Effector memory CD8-positive, alpha-beta T cell (primary cell): ENCODE measurements around the gene DNMT1.

ENCODE experiments used
- ATAC-seq: fragments of 150-1000 bp; cut with Tn5 transposase; replicated peaks from 2 replicates; pipeline ENCODE4 v1.10.0; 2021; ENCODE audit warnings: mild to moderate bottlenecking, moderate library complexity
- DNase-seq, 3 experiments: peaks; one replicate each; pipeline ENCODE4 v3.0.0; 2021
- H3K27ac Mint-ChIP-seq, 2 donors: one replicate each; pipeline ENCODE4 v1.8.0; 2022; ENCODE audit warnings: mild to moderate bottlenecking in 2 of 2, mixed read lengths in 2 of 2, moderate library complexity in 2 of 2
- H3K27me3 Mint-ChIP-seq, 2 donors: one replicate each; pipeline ENCODE4 v1.8.0; 2022; ENCODE audit warnings: mixed read lengths in 2 of 2
- H3K36me3 Mint-ChIP-seq: one replicate; pipeline ENCODE4 v1.8.0; 2022; ENCODE audit warnings: mild to moderate bottlenecking, moderate library complexity, mixed read lengths; ENCODE audit not compliant: insufficient read depth
- H3K4me1 Mint-ChIP-seq, 2 donors: one replicate each; pipeline ENCODE4 v1.8.0; 2022; ENCODE audit warnings: low read depth in 2 of 2, mixed read lengths in 2 of 2
- H3K4me3 Mint-ChIP-seq, 2 donors: one replicate each; pipeline ENCODE4 v1.8.0; 2022; ENCODE audit warnings: mild to moderate bottlenecking in 2 of 2, mixed read lengths in 2 of 2, moderate library complexity in 2 of 2
- H3K9me3 Mint-ChIP-seq, 2 donors: one replicate each; pipeline ENCODE4 v1.8.0; 2022; ENCODE audit warnings: mixed read lengths in 2 of 2

Gene DNMT1

DNA sequence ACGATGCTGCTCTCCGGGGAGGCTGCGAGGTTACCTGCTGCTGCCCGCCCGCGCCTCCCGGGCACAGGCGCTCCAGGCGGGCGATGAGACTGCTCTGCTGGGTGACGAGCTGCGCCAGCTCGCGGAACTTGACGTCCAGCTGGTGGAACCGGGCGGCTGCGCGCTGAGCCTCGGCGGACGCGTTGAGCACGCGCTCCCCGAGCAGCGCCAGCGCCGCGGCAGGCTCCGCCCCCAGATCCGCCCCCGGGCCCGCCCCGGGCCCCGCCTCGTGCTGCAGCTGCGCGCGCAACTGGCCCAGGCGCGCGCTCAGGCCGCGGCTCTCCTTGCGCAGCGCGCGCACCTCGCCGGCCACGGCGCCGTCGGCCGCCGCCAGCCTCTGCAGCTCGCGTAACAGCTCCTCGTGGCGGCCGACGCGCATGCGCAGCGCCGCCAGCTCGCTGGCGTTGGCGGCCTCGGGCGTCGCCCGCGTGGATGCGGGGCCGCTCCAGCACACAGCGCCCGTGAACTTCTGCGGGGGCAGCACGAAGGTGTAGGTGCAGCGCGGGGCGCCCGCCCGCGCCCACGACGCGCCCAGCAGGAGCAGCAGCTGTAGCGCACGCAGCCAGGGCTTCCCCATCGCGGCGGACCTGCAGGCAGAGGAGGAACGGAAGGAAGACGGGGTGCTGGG is 98.7 kb downstream of the DNMT1 start:
- ATAC-seq (peak; percentile 89), DNase-seq (peak; percentile 82 to 91 (median 89))
- H3K27me3 Mint-ChIP-seq, result no peaks in the 10 kb centered on the region
- H3K9me3 Mint-ChIP-seq, result no peaks in the 10 kb centered on the region
- H3K36me3 Mint-ChIP-seq, result peaks cover 32% of the 10 kb centered on the region
- H3K4me1 Mint-ChIP-seq, result peaks cover 23 to 26% of the 10 kb centered on the region in 2 donors
- peak overlapping the region; percentile 58 to 78 for H3K27ac Mint-ChIP-seq
- H3K4me3 Mint-ChIP-seq, result peak overlapping the region; percentile 59 to 63

DNA sequence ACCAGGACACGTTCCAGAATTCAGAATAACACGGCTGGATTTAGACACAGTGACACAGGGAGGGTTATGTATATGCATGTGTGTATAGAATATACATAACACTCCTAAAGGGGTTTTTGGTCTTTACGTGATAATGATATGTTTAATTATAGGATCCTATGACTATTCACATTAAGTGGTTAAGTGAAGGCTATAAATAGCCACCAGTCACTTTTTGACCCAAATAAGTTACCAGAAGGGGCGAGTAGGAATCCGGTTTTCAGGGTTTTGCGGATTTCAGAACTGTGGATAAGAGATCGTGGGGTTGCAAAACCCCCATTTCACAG is 99.2 kb downstream of the DNMT1 start:
- Mint-ChIP-seq H3K27ac (peak overlapping the region; percentile 55 to 58), H3K27me3 (no peaks in the 10 kb centered on the region), H3K4me3 (no peak overlapping the region), H3K9me3 (no peaks in the 10 kb centered on the region), H3K4me1 (peaks cover 21 to 25% of the 10 kb centered on the region in 2 donors), H3K36me3 (peaks cover 32% of the 10 kb centered on the region)
- DNase-seq (no peak), ATAC-seq (no peak)

DNA sequence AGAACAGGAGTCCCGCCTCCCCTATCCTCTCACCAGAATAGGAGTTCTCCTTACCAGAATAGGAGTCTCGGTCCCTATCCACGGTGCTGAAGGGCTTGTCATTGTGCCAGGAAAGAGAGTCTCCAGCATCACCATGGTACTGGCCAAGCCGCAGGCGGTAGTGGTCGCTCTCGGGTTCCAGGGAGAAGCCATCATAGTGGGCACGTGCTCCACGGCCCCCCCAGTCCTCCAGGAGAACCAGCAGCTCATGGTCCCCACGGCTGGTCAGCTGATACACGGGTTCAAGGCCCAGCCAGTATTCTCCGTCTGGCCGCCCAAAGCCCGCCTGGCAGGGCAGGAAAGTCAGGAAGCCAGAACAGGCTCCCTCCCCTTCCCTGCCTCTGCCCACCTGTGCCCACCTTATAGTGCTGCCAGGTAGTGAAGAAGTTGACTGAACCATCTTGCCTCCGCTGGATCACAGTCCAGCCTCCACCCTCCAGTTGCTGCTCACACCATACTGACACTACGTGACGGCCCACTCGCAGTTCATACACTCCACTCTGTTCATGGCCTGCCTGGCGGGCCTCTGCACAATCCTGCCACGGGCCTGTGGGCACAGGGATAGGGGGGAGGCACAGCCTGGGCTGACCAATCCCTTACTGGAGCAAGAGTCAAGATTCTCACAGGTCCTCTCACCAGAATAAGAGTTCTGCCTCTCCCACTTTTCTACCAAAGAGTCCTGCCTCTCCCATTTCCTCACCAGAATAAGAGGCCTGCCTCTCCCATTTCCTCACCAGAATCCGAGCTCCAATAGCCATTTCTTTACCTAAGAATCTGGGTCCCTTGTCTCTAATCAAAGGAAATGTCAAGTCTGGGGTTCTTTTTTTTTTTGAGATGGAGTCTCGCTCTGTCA is 101.2 kb downstream of the DNMT1 start:
- H3K36me3 Mint-ChIP-seq, result peaks cover 36% of the 10 kb centered on the region
- no peaks in the 10 kb centered on the region for H3K9me3 Mint-ChIP-seq
- no peak for ATAC-seq

DNA sequence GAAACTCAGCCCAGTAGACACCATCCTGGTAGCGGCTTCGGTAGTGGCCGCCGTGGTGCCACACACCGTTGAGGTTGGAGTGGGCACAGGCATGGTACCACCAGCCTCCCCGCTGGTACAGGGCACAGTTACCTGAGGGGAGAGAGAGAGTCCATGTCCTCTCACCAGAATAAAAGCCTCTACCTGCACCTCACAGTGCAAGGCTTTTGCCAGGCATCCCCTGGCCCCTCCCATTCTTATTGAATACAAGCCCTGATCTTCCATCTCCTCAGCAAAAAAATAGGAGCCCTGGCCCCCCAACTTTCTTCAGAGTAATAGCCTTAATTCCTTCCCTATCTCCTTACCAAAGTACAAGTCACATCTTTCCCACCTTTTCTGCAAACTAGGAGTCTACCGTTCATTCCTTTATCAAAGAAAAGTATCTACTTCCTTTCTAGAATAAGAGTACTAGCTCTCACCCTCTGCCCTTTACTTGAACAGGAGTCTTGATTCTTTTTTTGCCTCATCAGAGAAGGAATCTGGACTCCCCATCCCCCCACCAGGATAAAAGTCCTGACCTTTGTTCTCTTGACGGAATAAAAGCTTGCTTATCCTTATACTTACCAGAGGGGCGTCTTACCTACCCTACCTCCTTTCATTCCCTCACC is 102.0 kb downstream of the DNMT1 start:
- DNase-seq (no peak), ATAC-seq (no peak)
- H3K4me1 Mint-ChIP-seq, result peaks cover 8 to 10% of the 10 kb centered on the region in 2 donors
- H3K27ac Mint-ChIP-seq, result peak overlapping the region; percentile 33 to 47
- H3K36me3 Mint-ChIP-seq, result peaks cover 42% of the 10 kb centered on the region
- H3K27me3 Mint-ChIP-seq, result no peaks in the 10 kb centered on the region
- no peak overlapping the region for H3K4me3 Mint-ChIP-seq
- H3K9me3 Mint-ChIP-seq, result no peaks in the 10 kb centered on the region

More for the DNA sequence above, 101.2 kb downstream of the DNMT1 start:
- H3K4me3 Mint-ChIP-seq, result no peak overlapping the region
- peaks cover 9 to 11% of the 10 kb centered on the region in 2 donors for H3K4me1 Mint-ChIP-seq
- peak overlapping the region; percentile 35 to 55 for H3K27ac Mint-ChIP-seq
- no peak for DNase-seq
- H3K27me3 Mint-ChIP-seq, result no peaks in the 10 kb centered on the region

DNA sequence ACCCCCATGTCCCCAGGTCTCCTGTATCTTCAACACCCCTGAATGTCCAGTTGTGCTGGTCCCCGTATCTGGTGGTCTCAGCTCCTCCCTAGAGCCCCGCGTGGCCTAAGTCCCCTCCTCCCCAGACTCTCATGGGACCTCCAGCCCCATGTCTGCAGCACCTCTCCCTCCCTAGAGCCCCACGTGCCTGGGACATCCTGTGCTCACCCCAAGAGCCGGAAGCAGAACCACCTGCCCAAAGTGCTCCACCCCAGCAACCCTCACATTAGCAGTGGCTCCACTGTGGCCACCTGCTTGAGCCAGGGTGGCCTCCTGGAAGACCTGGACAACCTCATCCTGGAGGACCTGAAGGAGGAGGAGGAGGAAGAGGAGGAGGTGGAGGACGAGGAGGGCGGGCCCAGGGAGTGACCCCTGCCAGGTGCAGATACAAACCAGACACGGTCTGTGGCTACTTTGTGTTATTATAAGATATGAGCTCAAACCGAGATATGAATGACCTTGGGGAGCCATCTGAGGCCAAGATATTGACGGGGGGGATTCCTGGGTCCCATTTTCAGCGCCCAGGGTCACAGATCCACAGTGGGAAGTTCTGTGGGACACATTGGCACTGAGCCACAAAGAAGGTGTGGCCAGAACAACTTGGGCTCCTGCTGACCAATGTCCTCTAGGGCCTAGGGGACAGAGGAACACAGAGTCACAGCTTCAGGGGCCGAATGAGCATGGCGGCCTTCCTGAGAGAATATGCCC is 102.7 kb downstream of the DNMT1 start:
- peak overlapping the region in 1 of 2 donors; percentile 28 for H3K4me3 Mint-ChIP-seq
- H3K27ac Mint-ChIP-seq, result peak overlapping the region in 1 of 2 donors; percentile 86
- DNase-seq (no peak), ATAC-seq (no peak)
- peaks cover 43% of the 10 kb centered on the region for H3K36me3 Mint-ChIP-seq
- peaks cover 15 to 17% of the 10 kb centered on the region in 2 donors for H3K4me1 Mint-ChIP-seq
- no peaks in the 10 kb centered on the region for H3K9me3 Mint-ChIP-seq
- no peaks in the 10 kb centered on the region for H3K27me3 Mint-ChIP-seq

DNA sequence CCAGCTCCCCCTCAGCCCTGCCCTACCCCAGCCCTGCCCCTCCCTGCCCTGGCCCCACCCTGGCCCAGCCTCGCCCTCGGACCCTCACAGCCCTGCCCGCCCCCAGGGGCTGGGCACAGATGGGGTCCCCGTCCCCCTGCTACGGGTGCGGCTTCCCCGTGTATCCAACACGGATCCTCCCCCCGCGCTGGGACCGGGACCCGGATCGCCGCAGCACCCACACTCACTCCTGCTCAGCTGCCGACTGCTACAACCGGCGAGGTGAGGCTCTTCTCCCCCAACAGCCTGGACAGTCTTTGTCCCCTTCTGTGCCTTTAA is 103.4 kb downstream of the DNMT1 start:
- H3K36me3 Mint-ChIP-seq, result peaks cover 36% of the 10 kb centered on the region
- peaks cover 16 to 20% of the 10 kb centered on the region in 2 donors for H3K4me1 Mint-ChIP-seq
- peak overlapping the region in 1 of 2 donors; percentile 86 for H3K27ac Mint-ChIP-seq
- DNase-seq (no peak), ATAC-seq (no peak)
- H3K27me3 Mint-ChIP-seq, result no peaks in the 10 kb centered on the region
- peak overlapping the region in 1 of 2 donors; percentile 28 for H3K4me3 Mint-ChIP-seq
- H3K9me3 Mint-ChIP-seq, result no peaks in the 10 kb centered on the region

- peaks cover 28% of the 10 kb centered on the region for H3K36me3 Mint-ChIP-seq
- H3K27me3 Mint-ChIP-seq, result no peaks in the 10 kb centered on the region
- peak overlapping the region in 1 of 2 donors; percentile 49 for H3K27ac Mint-ChIP-seq
- H3K4me3 Mint-ChIP-seq, result no peak overlapping the region
- DNase-seq (no peak), ATAC-seq (no peak)
- peaks cover 18 to 20% of the 10 kb centered on the region in 2 donors for H3K4me1 Mint-ChIP-seq
- H3K9me3 Mint-ChIP-seq, result no peaks in the 10 kb centered on the region
Observed at GRCh38 chr19:10089801-10090375, 104.9 kb downstream of the DNMT1 start.

- no peaks in the 10 kb centered on the region for H3K9me3 Mint-ChIP-seq
- ATAC-seq (no peak), DNase-seq (no peak)
- peaks cover 28% of the 10 kb centered on the region for H3K36me3 Mint-ChIP-seq
- H3K27ac Mint-ChIP-seq, result peak overlapping the region in 1 of 2 donors; percentile 49
- H3K4me3 Mint-ChIP-seq, result no peak overlapping the region
- H3K4me1 Mint-ChIP-seq, result peaks cover 18 to 20% of the 10 kb centered on the region in 2 donors
- no peaks in the 10 kb centered on the region for H3K27me3 Mint-ChIP-seq
Observed at GRCh38 chr19:10088949-10089554, 105.7 kb downstream of the DNMT1 start.

- Mint-ChIP-seq H3K27ac (peak overlapping the region; percentile 49 to 85), H3K4me3 (peak overlapping the region; percentile 84 to 90), H3K9me3 (no peaks in the 10 kb centered on the region), H3K4me1 (peaks cover 18 to 20% of the 10 kb centered on the region in 2 donors), H3K27me3 (no peaks in the 10 kb centered on the region), H3K36me3 (peaks cover 28% of the 10 kb centered on the region)
- no peak for ATAC-seq
- DNase-seq, result no peak
Observed at GRCh38 chr19:10087296-10088061, 107.3 kb downstream of the DNMT1 start.

GRCh38 chr19:10086591-10087192 is 108.1 kb downstream of the DNMT1 start:
- Mint-ChIP-seq H3K27ac (peak overlapping the region; percentile 49 to 85), H3K4me1 (peaks cover 14 to 15% of the 10 kb centered on the region in 2 donors), H3K9me3 (no peaks in the 10 kb centered on the region), H3K27me3 (no peaks in the 10 kb centered on the region), H3K36me3 (peaks cover 25% of the 10 kb centered on the region), H3K4me3 (peak overlapping the region; percentile 84 to 90)
- DNase-seq (no peak), ATAC-seq (no peak)

GRCh38 chr19:10085641-10086590 is 108.8 kb downstream of the DNMT1 start, which contains the start of gene SHFL:
Gene SHFL (plus strand): TSS chr19:10086317. CDS start chr19:10086428, 111 bp downstream.
- H3K27me3 Mint-ChIP-seq, result no peaks in the 10 kb centered on the region
- DNase-seq (peak; percentile 81 to 86 (median 84)), ATAC-seq (peak; percentile 95)
- peaks cover 12 to 13% of the 10 kb centered on the region in 2 donors for H3K4me1 Mint-ChIP-seq
- peak within 1 kb of the TSS; percentile 84 to 90 for H3K4me3 Mint-ChIP-seq
- no peaks in the 10 kb centered on the region for H3K9me3 Mint-ChIP-seq
- peak within 1 kb of the TSS; percentile 87 to 94 for H3K27ac Mint-ChIP-seq
- H3K36me3 Mint-ChIP-seq, result peaks cover 24% of the 10 kb centered on the region
